Measurements from ENCODE around the gene MITF. TPM values are rescaled to one million over a fixed set of nuclear protein-coding genes. Genes with fewer than 3 reads are reported as not detected.

MITF gene
- total RNA-seq, 1 donor from 2014 or later = 0.41 TPM

- intact Hi-C loops (cut with micrococcal nuclease) = no loop called here
Observed at GRCh38 chr3:69725994-69726571, 13.2 kb upstream of the MITF start.

GRCh38 chr3:69729147-69729919 lies 9.9 kb upstream of the MITF start:
- intact Hi-C loops (cut with micrococcal nuclease) = no loop called here

GRCh38 chr3:69731080-69731479 lies 8.2 kb upstream of the MITF start:
- intact Hi-C loops (cut with micrococcal nuclease) = no loop called here

- intact Hi-C loops (cut with micrococcal nuclease) = no loop called here
Observed at GRCh38 chr3:69735893-69736292, 3.4 kb upstream of the MITF start.

- intact Hi-C loops (cut with micrococcal nuclease) = no loop called here
Observed at GRCh38 chr3:69737392-69737791, 1.9 kb upstream of the MITF start.

- intact Hi-C loops (cut with micrococcal nuclease) = no loop called here
Observed at GRCh38 chr3:69738315-69738714, 949 bp upstream of the MITF start.

- intact Hi-C loops (cut with micrococcal nuclease) = no loop called here
Observed at GRCh38 chr3:69738859-69739203, 433 bp upstream of the MITF start.

GRCh38 chr3:69740103-69741021 lies 1.1 kb downstream of the MITF start:
- intact Hi-C loops (cut with micrococcal nuclease) = no loop called here

- intact Hi-C loops (cut with micrococcal nuclease) = no loop called here
Observed at GRCh38 chr3:69741032-69741767, 1.9 kb downstream of the MITF start.

GRCh38 chr3:69742391-69742790 lies 3.1 kb downstream of the MITF start:
- intact Hi-C loops (cut with micrococcal nuclease) = no loop called here

- intact Hi-C loops (cut with micrococcal nuclease) = no loop called here
Observed at GRCh38 chr3:69743975-69744906, 5.0 kb downstream of the MITF start.

- intact Hi-C loops (cut with micrococcal nuclease) = no loop called here
Observed at GRCh38 chr3:69745505-69745904, 6.2 kb downstream of the MITF start.

- intact Hi-C loops (cut with micrococcal nuclease) = no loop called here
Observed at GRCh38 chr3:69746119-69746518, 6.9 kb downstream of the MITF start.

- intact Hi-C loops (cut with micrococcal nuclease) = no loop called here
Observed at GRCh38 chr3:69747511-69748258, 8.4 kb downstream of the MITF start.

GRCh38 chr3:69748503-69748902 lies 9.2 kb downstream of the MITF start:
- intact Hi-C loops (cut with micrococcal nuclease) = no loop called here

GRCh38 chr3:69749461-69749860 lies 10.2 kb downstream of the MITF start:
- intact Hi-C loops (cut with micrococcal nuclease) = no loop called here

GRCh38 chr3:69750549-69750948 lies 11.3 kb downstream of the MITF start:
- intact Hi-C loops (cut with micrococcal nuclease) = no loop called here

- intact Hi-C loops (cut with micrococcal nuclease) = no loop called here
Observed at GRCh38 chr3:69751074-69751476, 11.8 kb downstream of the MITF start.

GRCh38 chr3:69752241-69752640 lies 13.0 kb downstream of the MITF start:
- intact Hi-C loops (cut with micrococcal nuclease) = no loop called here
